Fibroblast of lung (primary cell): ENCODE results near the gene TMEM269. TPM values are rescaled to one million over a fixed set of nuclear protein-coding genes. Genes with fewer than 3 reads are reported as not detected.

Experiments
- DNase-seq, 2 donors: peaks; one replicate each; pipeline versions ENCODE4 v3.0.0 to v3.0.0-alpha.2; 2010; ENCODE audit warnings: low read depth in 2 of 2
- H2AFZ ChIP-seq: 2 replicates; pipeline ENCODE4 v1.5.1; 2012; ENCODE audit warnings: low read length, control low read depth, inconsistent platforms
- H3K27ac ChIP-seq: 2 replicates; pipeline ENCODE4 v1.5.1; 2011; ENCODE audit warnings: low read length, control low read depth; ENCODE audit not compliant: insufficient read depth
- H3K27me3 ChIP-seq: 2 replicates; pipeline ENCODE4 v1.5.1; 2011; ENCODE audit warnings: mild to moderate bottlenecking, low read length; ENCODE audit not compliant: control insufficient read depth, insufficient read depth
- H3K36me3 ChIP-seq: 2 replicates; pipeline ENCODE4 v1.5.1; 2011; ENCODE audit warnings: low read length; ENCODE audit not compliant: control insufficient read depth, insufficient read depth
- H3K4me1 ChIP-seq: 2 replicates; pipeline ENCODE4 v1.5.1; 2011; ENCODE audit warnings: low read length; ENCODE audit not compliant: control insufficient read depth, insufficient read depth; ENCODE audit errors: extremely low read depth
- H3K4me2 ChIP-seq: 2 replicates; pipeline ENCODE4 v1.5.1; 2011; ENCODE audit warnings: low read length, control low read depth; ENCODE audit not compliant: insufficient read depth; ENCODE audit errors: extremely low read depth
- H3K4me3 ChIP-seq, 4 experiments: fragments of 200-600 bp in 1 of 4; sonication (generic) in 1 of 4; replicated peaks in 1 of 4; 2 replicates each; pipeline ENCODE4 v1.5.1; 2011 to 2016; ENCODE audit warnings: low read length in 4 of 4, low read depth in 3 of 4, mild to moderate bottlenecking in 3 of 4, control low read depth in 2 of 4, inconsistent platforms in 1 of 4, mixed read lengths in 1 of 4; ENCODE audit not compliant: insufficient read depth in 1 of 4; ENCODE audit errors: control extremely low read depth in 1 of 4
- H3K79me2 ChIP-seq: 2 replicates; pipeline ENCODE4 v1.5.1; 2012; ENCODE audit warnings: mild to moderate bottlenecking, low read length, inconsistent platforms; ENCODE audit not compliant: control insufficient read depth, insufficient read depth
- H3K9ac ChIP-seq: 2 replicates; pipeline ENCODE4 v1.5.1; 2011; ENCODE audit warnings: mild to moderate bottlenecking, low read length, control low read depth; ENCODE audit not compliant: insufficient read depth
- H3K9me3 ChIP-seq: 2 replicates; pipeline ENCODE4 v1.5.1; 2012; ENCODE audit warnings: low read depth, low read length; ENCODE audit not compliant: control insufficient read depth, insufficient read depth
- H4K20me1 ChIP-seq: 2 replicates; pipeline ENCODE4 v1.5.1; 2011; ENCODE audit warnings: low read length; ENCODE audit not compliant: control insufficient read depth, insufficient read depth; ENCODE audit errors: extremely low read depth
- EZH2 ChIP-seq: IDR thresholded peaks from 2 replicates; pipeline ENCODE4 v1.5.1; 2012; ENCODE audit warnings: low read length, control low read depth, mild to moderate bottlenecking; ENCODE audit errors: missing control alignments
- polyA plus RNA-seq, 2 donors: library from polyadenylated mRNA; depleted of rRNA in 1 of 2; stranded (reverse) in 1 of 2; unstranded in 1 of 2; fragments of >200 nt; gene quantifications; 2 replicates each; pipeline ENCODE4 v1.2.1, GENCODE V29; 2011 to 2012; ENCODE audit warnings: missing spikeins in 1 of 2
- total RNA-seq: library from RNA; depleted of rRNA; stranded (reverse); fragments of >200 nt; gene quantifications from 2 replicates; pipeline ENCODE4 v1.2.1, GENCODE V29; 2014
- TF ChIP-seq, protein P1 (sequence below), 2 donors: IDR thresholded peaks in 1 of 2; conservative IDR thresholded peaks in 1 of 2; 1 replicate in 1 of 2; 2 replicates in 1 of 2; pipeline ENCODE4 v1.5.1; 2011 to 2012; ENCODE audit warnings: low read length in 2 of 2, control low read depth in 1 of 2, inconsistent platforms in 1 of 2, low read depth in 1 of 2, mild to moderate bottlenecking in 1 of 2

TMEM269 gene
- total and polyA plus RNA-seq, 2 donors (not counting 1 experiment from before 2014, with no cell fraction given), result 0.10 to 0.17 TPM

DNA sequence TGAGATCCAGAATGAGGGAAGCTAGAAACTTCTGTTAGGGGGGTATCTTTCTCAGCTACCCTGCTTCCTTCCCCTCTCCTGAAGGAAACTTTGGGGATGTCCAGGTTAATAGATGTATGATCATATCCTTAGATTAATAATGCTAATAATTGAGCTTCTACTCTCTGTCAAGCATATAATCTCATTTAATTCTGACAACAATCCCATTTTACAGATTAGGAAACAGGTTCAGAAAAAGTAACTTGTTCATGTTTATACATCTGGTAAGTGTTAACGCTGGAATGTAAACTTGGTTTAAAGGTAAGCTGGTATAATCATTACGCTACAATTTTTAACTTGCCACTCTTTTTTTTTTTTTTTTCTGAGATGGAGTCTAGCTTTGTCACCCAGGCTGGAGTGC, 1.7 kb upstream of the TMEM269 start:
- no peaks in the 10 kb centered on the region for H3K27me3 ChIP-seq
- H3K79me2 ChIP-seq, result no peaks in the 10 kb centered on the region
- TF ChIP-seq, protein P1, sequence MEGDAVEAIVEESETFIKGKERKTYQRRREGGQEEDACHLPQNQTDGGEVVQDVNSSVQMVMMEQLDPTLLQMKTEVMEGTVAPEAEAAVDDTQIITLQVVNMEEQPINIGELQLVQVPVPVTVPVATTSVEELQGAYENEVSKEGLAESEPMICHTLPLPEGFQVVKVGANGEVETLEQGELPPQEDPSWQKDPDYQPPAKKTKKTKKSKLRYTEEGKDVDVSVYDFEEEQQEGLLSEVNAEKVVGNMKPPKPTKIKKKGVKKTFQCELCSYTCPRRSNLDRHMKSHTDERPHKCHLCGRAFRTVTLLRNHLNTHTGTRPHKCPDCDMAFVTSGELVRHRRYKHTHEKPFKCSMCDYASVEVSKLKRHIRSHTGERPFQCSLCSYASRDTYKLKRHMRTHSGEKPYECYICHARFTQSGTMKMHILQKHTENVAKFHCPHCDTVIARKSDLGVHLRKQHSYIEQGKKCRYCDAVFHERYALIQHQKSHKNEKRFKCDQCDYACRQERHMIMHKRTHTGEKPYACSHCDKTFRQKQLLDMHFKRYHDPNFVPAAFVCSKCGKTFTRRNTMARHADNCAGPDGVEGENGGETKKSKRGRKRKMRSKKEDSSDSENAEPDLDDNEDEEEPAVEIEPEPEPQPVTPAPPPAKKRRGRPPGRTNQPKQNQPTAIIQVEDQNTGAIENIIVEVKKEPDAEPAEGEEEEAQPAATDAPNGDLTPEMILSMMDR (conservative IDR thresholded peaks at IDR 0.05 in 1 of 2, IDR thresholded peaks at IDR 0.05 in 1 of 2; ENCODE audit: low read depth in 1 of 2, low read length in 2 of 2), result no peak
- TF ChIP-seq EZH2, result no peak
- H3K27ac ChIP-seq, result no peak overlapping the region
- no peak overlapping the region for H3K9ac ChIP-seq
- H2AFZ ChIP-seq, result no peak overlapping the region
- no peak overlapping the region for H3K4me2 ChIP-seq
- no peaks in the 10 kb centered on the region for H4K20me1 ChIP-seq
- DNase-seq, result no peak
- H3K4me3 ChIP-seq, result no peak overlapping the region
- H3K36me3 ChIP-seq, result no peaks in the 10 kb centered on the region
- H3K4me1 ChIP-seq, result no peaks in the 10 kb centered on the region
- H3K9me3 ChIP-seq, result no peaks in the 10 kb centered on the region

DNA sequence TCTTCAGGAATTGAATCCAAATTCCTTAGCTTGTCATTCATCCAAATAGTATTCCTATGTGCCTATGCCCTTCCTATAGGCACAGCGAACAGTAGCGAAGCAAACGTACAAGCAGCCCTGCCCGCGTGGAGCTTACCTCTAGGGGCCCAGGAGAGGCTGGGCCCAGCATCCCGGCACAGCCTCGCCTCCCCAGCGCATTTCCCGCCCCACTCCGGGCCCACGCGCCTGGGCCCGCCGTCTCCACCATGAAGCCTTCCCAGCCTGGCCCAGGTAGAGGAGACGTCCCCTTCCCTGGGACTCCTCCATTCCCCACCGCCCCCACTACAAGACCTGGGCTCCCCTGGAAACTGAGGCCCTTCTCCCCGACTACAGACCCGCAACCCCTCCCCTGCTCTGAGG, 245 bp upstream of the TMEM269 start:
- Histone ChIP-seq H3K9me3 (no peaks in the 10 kb centered on the region), H4K20me1 (no peaks in the 10 kb centered on the region), H3K4me2 (peak overlapping the region; percentile 79), H3K9ac (no peak overlapping the region), H3K4me1 (no peaks in the 10 kb centered on the region), H3K4me3 (no peak overlapping the region), H3K27me3 (no peaks in the 10 kb centered on the region), H2AFZ (no peak overlapping the region), H3K36me3 (no peaks in the 10 kb centered on the region), H3K79me2 (no peaks in the 10 kb centered on the region), H3K27ac (no peak overlapping the region)
- no peak for TF ChIP-seq EZH2
- TF ChIP-seq, protein P1 (conservative IDR thresholded peaks at IDR 0.05 in 1 of 2, IDR thresholded peaks at IDR 0.05 in 1 of 2; ENCODE audit: low read depth in 1 of 2, low read length in 2 of 2), result no peak
- no peak for DNase-seq

DNA sequence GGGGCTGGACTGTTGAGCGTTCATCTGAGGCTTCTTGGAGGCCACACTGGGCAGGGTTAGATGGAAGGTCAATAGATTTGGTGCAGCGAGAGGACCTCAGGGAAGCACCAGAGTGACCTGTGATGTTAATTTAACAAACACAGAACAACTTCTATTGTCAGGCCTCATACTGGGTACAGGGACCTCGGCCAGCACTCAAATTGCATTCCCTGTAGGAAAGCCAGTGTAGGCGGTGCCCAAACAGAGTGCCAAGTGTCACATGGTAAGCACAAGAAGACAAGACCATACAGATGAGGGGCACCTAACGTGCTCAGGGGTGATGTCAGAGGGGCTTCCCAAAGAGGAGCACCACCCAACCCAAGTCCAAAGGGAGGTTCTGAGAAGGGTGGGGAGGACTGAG, 1.3 kb downstream of the TMEM269 start:
- TF ChIP-seq EZH2, result no peak
- TF ChIP-seq, protein P1 (conservative IDR thresholded peaks at IDR 0.05 in 1 of 2, IDR thresholded peaks at IDR 0.05 in 1 of 2; ENCODE audit: low read depth in 1 of 2, low read length in 2 of 2), result no peak

More for the DNA sequence above, 1.3 kb downstream of the TMEM269 start:
- no peak for DNase-seq
- no peaks in the 10 kb centered on the region for H4K20me1 ChIP-seq
- no peaks in the 10 kb centered on the region for H3K36me3 ChIP-seq
- H3K79me2 ChIP-seq, result no peaks in the 10 kb centered on the region
- H3K4me2 ChIP-seq, result no peak overlapping the region
- H3K4me3 ChIP-seq, result no peak overlapping the region
- H3K4me1 ChIP-seq, result no peaks in the 10 kb centered on the region
- H3K9ac ChIP-seq, result no peak overlapping the region
- H3K27ac ChIP-seq, result no peak overlapping the region
- no peaks in the 10 kb centered on the region for H3K27me3 ChIP-seq
- H3K9me3 ChIP-seq, result no peaks in the 10 kb centered on the region
- no peak overlapping the region for H2AFZ ChIP-seq
